SJSA1 (cell line): ENCODE measurements around the gene DNAH7. TPM values are rescaled to one million over a fixed set of nuclear protein-coding genes. Genes with fewer than 3 reads are reported as not detected.

Experiments used
- DNase-seq, 2 experiments: peaks; one replicate each; pipeline ENCODE4 v3.0.0-alpha.2; 2015 to 2020; ENCODE audit warnings: low spot score in 2 of 2, low read depth in 1 of 2
- H3K27ac ChIP-seq: fragments of 250-450 bp; sonication (Bioruptor Pico); 2 replicates; pipeline ENCODE4 v1.5.1; 2020; ENCODE audit warnings: mild to moderate bottlenecking, moderate library complexity
- H3K27me3 ChIP-seq: fragments of 250-450 bp; sonication (Bioruptor Pico); replicated peaks from 2 replicates; pipeline ENCODE4 v1.5.1; 2020; ENCODE audit warnings: mild to moderate bottlenecking, moderate library complexity
- H3K36me3 ChIP-seq: fragments of 250-450 bp; sonication (Bioruptor Pico); 2 replicates; pipeline ENCODE4 v1.5.1; 2020; ENCODE audit warnings: mild to moderate bottlenecking
- H3K4me1 ChIP-seq: fragments of 250-450 bp; sonication (Bioruptor Pico); replicated peaks from 2 replicates; pipeline ENCODE4 v1.6.1; 2021; ENCODE audit warnings: mild to moderate bottlenecking
- H3K4me3 ChIP-seq: fragments of 250-450 bp; sonication (Bioruptor Pico); 2 replicates; pipeline ENCODE4 v1.5.1; 2020; ENCODE audit warnings: mild to moderate bottlenecking
- H3K9me3 ChIP-seq: fragments of 250-450 bp; sonication (Bioruptor Pico); replicated peaks from 2 replicates; pipeline ENCODE4 v1.5.1; 2020; ENCODE audit warnings: mild to moderate bottlenecking
- total RNA-seq: library from RNA; depleted of rRNA; stranded (reverse); fragments of >200 nt; shearing (Covaris generic); gene quantifications from 2 replicates; pipeline ENCODE4 v1.2.3, GENCODE V29; 2014

The DNAH7 gene
- total RNA-seq, 1 experiment from 2014 or later: under 0.01 TPM

- no peaks in the 10 kb centered on the region for H3K27me3 ChIP-seq
- H3K27ac ChIP-seq: no peak overlapping the region
- H3K4me1 ChIP-seq: no peaks in the 10 kb centered on the region
- no peak for DNase-seq
- no peaks in the 10 kb centered on the region for H3K36me3 ChIP-seq
- no peaks in the 10 kb centered on the region for H3K9me3 ChIP-seq
- no peak overlapping the region for H3K4me3 ChIP-seq
Observed at GRCh38 chr2:195818526-195818925, 250.1 kb downstream of the DNAH7 start.

GRCh38 chr2:195818106-195818505 lies 250.5 kb downstream of the DNAH7 start:
- Histone ChIP-seq H3K4me1 (no peaks in the 10 kb centered on the region), H3K27me3 (no peaks in the 10 kb centered on the region), H3K9me3 (no peaks in the 10 kb centered on the region), H3K36me3 (no peaks in the 10 kb centered on the region), H3K4me3 (no peak overlapping the region), H3K27ac (no peak overlapping the region)
- no peak for DNase-seq

- Histone ChIP-seq H3K27ac (no peak overlapping the region), H3K36me3 (no peaks in the 10 kb centered on the region)
- no peak for DNase-seq
Observed at GRCh38 chr2:195815083-195815482, 253.6 kb downstream of the DNAH7 start.

GRCh38 chr2:195813421-195813820 lies 255.2 kb downstream of the DNAH7 start:
- DNase-seq: no peak

More at GRCh38 chr2:195815083-195815482, 253.6 kb downstream of the DNAH7 start:
- no peaks in the 10 kb centered on the region for H3K4me1 ChIP-seq
- H3K4me3 ChIP-seq: no peak overlapping the region
- no peaks in the 10 kb centered on the region; the same call in 1 of the 2 replicates for H3K9me3 ChIP-seq
- H3K27me3 ChIP-seq: no peaks in the 10 kb centered on the region

GRCh38 chr2:195810340-195811098 lies 258.1 kb downstream of the DNAH7 start:
- Histone ChIP-seq H3K36me3 (no peaks in the 10 kb centered on the region), H3K27me3 (no peaks in the 10 kb centered on the region), H3K4me1 (no peaks in the 10 kb centered on the region), H3K27ac (no peak overlapping the region), H3K9me3 (no peaks in the 10 kb centered on the region; the same call in 1 of the 2 replicates), H3K4me3 (no peak overlapping the region)
- DNase-seq: no peak

More at GRCh38 chr2:195813421-195813820, 255.2 kb downstream of the DNAH7 start:
- no peaks in the 10 kb centered on the region for H3K4me1 ChIP-seq
- no peak overlapping the region for H3K4me3 ChIP-seq
- no peaks in the 10 kb centered on the region for H3K27me3 ChIP-seq
- no peaks in the 10 kb centered on the region; the same call in 1 of the 2 replicates for H3K9me3 ChIP-seq
- H3K36me3 ChIP-seq: no peaks in the 10 kb centered on the region
- no peak overlapping the region for H3K27ac ChIP-seq

GRCh38 chr2:195808189-195808588 lies 260.4 kb downstream of the DNAH7 start:
- Histone ChIP-seq H3K36me3 (no peaks in the 10 kb centered on the region), H3K27ac (no peak overlapping the region), H3K9me3 (no peaks in the 10 kb centered on the region; the same call in 1 of the 2 replicates), H3K4me1 (no peaks in the 10 kb centered on the region), H3K4me3 (no peak overlapping the region), H3K27me3 (no peaks in the 10 kb centered on the region)
- DNase-seq: no peak

- Histone ChIP-seq H3K27ac (no peak overlapping the region), H3K27me3 (no peaks in the 10 kb centered on the region), H3K4me3 (no peak overlapping the region), H3K36me3 (no peaks in the 10 kb centered on the region), H3K4me1 (no peaks in the 10 kb centered on the region), H3K9me3 (no peaks in the 10 kb centered on the region)
- DNase-seq: no peak
Observed at GRCh38 chr2:195805283-195805976, 263.2 kb downstream of the DNAH7 start.

GRCh38 chr2:195795879-195796278 lies 272.8 kb downstream of the DNAH7 start:
- H3K4me1 ChIP-seq: no peaks in the 10 kb centered on the region
- DNase-seq: no peak
- no peak overlapping the region for H3K4me3 ChIP-seq
- H3K36me3 ChIP-seq: no peaks in the 10 kb centered on the region
- H3K27me3 ChIP-seq: 0 out of 2 replicates have a peak, but pooled peaks cover 2% of the 10 kb centered on the region
- no peak overlapping the region for H3K27ac ChIP-seq
- H3K9me3 ChIP-seq: no peaks in the 10 kb centered on the region

GRCh38 chr2:195793881-195794280 lies 274.8 kb downstream of the DNAH7 start:
- no peak overlapping the region for H3K27ac ChIP-seq
- H3K4me1 ChIP-seq: no peaks in the 10 kb centered on the region
- no peaks in the 10 kb centered on the region for H3K36me3 ChIP-seq
- DNase-seq: no peak
- H3K4me3 ChIP-seq: no peak overlapping the region
- 0 out of 2 replicates have a peak, but pooled peaks cover 2% of the 10 kb centered on the region for H3K27me3 ChIP-seq
- no peaks in the 10 kb centered on the region for H3K9me3 ChIP-seq

GRCh38 chr2:195782156-195782555 lies 286.5 kb downstream of the DNAH7 start:
- H3K4me1 ChIP-seq: no peaks in the 10 kb centered on the region
- DNase-seq: no peak
- no peaks in the 10 kb centered on the region; the same call in 1 of the 2 replicates for H3K27me3 ChIP-seq
- no peak overlapping the region for H3K4me3 ChIP-seq
- no peak overlapping the region for H3K27ac ChIP-seq
- no peaks in the 10 kb centered on the region for H3K36me3 ChIP-seq
- H3K9me3 ChIP-seq: no peaks in the 10 kb centered on the region

- H3K27ac ChIP-seq: no peak overlapping the region
- H3K27me3 ChIP-seq: no peaks in the 10 kb centered on the region
- DNase-seq: no peak
- no peaks in the 10 kb centered on the region for H3K4me1 ChIP-seq
- no peaks in the 10 kb centered on the region for H3K36me3 ChIP-seq
- H3K4me3 ChIP-seq: no peak overlapping the region
- no peaks in the 10 kb centered on the region for H3K9me3 ChIP-seq
Observed at GRCh38 chr2:195779491-195779890, 289.1 kb downstream of the DNAH7 start.

- Histone ChIP-seq H3K27ac (no peak overlapping the region), H3K27me3 (no peaks in the 10 kb centered on the region), H3K4me1 (no peaks in the 10 kb centered on the region), H3K36me3 (no peaks in the 10 kb centered on the region), H3K4me3 (no peak overlapping the region), H3K9me3 (no peaks in the 10 kb centered on the region)
- DNase-seq: no peak
Observed at GRCh38 chr2:195769975-195770374, 298.7 kb downstream of the DNAH7 start.

- Histone ChIP-seq H3K27ac (no peak overlapping the region), H3K9me3 (no peaks in the 10 kb centered on the region), H3K27me3 (no peaks in the 10 kb centered on the region), H3K4me1 (no peaks in the 10 kb centered on the region), H3K4me3 (no peak overlapping the region), H3K36me3 (no peaks in the 10 kb centered on the region)
- no peak for DNase-seq
Observed at GRCh38 chr2:195768431-195768830, 300.2 kb downstream of the DNAH7 start.

GRCh38 chr2:195766691-195767090 lies 301.9 kb downstream of the DNAH7 start:
- Histone ChIP-seq H3K27ac (no peak overlapping the region), H3K36me3 (no peaks in the 10 kb centered on the region), H3K9me3 (no peaks in the 10 kb centered on the region), H3K4me3 (no peak overlapping the region), H3K27me3 (no peaks in the 10 kb centered on the region), H3K4me1 (no peaks in the 10 kb centered on the region)
- DNase-seq: no peak
